HepG2 (cell line): Measurements from ENCODE around the gene DHRS13. TPM values are rescaled to one million over a fixed set of nuclear protein-coding genes. Genes with fewer than 3 reads are reported as not detected.

Experiments used
- AHR ChIP-seq: IDR thresholded peaks from 2 replicates; pipeline ENCODE4 v1.6.1; 2018; ENCODE audit warnings: missing genetic modification reagents, missing compliant biosample characterization
- ARID2 ChIP-seq: sonication (generic); formaldehyde crosslinking; IDR thresholded peaks from 2 replicates; pipeline ENCODE4 v1.8.1; 2022; ENCODE audit warnings: mild to moderate bottlenecking, missing genetic modification reagents, borderline replicate concordance
- CHD2 ChIP-seq: IDR thresholded peaks from 2 replicates; pipeline ENCODE4 v1.6.1; 2011; ENCODE audit warnings: low read depth, low read length, improper control_type of control experiment
- DPF2 ChIP-seq: sonication (generic); formaldehyde crosslinking; IDR thresholded peaks from 2 replicates; pipeline ENCODE4 v1.4.0; 2020; ENCODE audit warnings: mild to moderate bottlenecking, low read depth, missing genetic modification reagents, borderline replicate concordance
- ESRRA ChIP-seq: sonication (generic); formaldehyde crosslinking; IDR thresholded peaks from 2 replicates; pipeline ENCODE4 v1.5.1; 2020; ENCODE audit warnings: mild to moderate bottlenecking, low read depth, missing genetic modification reagents
- HOXA3 ChIP-seq: sonication (generic); formaldehyde crosslinking; IDR thresholded peaks from 2 replicates; pipeline ENCODE4 v1.5.0; 2020; ENCODE audit warnings: missing genetic modification reagents
- JUND ChIP-seq: sonication (generic); formaldehyde crosslinking; IDR thresholded peaks from 2 replicates; pipeline ENCODE4 v1.8.0; 2022; ENCODE audit warnings: mild to moderate bottlenecking, missing genetic modification reagents
- POLR2G ChIP-seq: fragments of 200-400 bp; formaldehyde crosslinking; IDR thresholded peaks from 2 replicates; pipeline ENCODE4 v1.6.1; 2018; ENCODE audit warnings: mild to moderate bottlenecking, low read depth, low read length, moderate library complexity
- PRPF4 ChIP-seq: fragments of 200-400 bp; formaldehyde crosslinking; IDR thresholded peaks from 2 replicates; pipeline ENCODE4 v1.6.1; 2016; ENCODE audit warnings: low read length, low read depth; ENCODE audit not compliant: poor library complexity, severe bottlenecking
- RORA ChIP-seq: sonication (generic); formaldehyde crosslinking; IDR thresholded peaks from 2 replicates; pipeline ENCODE4 v1.5.0; 2020; ENCODE audit warnings: mild to moderate bottlenecking, missing genetic modification reagents, moderate library complexity
- SMAD1 ChIP-seq: sonication (generic); formaldehyde crosslinking; IDR thresholded peaks from 2 replicates; pipeline ENCODE4 v1.4.0; 2020; ENCODE audit warnings: missing genetic modification reagents, low read depth, mild to moderate bottlenecking, borderline replicate concordance
- STAT5B ChIP-seq: sonication (generic); formaldehyde crosslinking; IDR thresholded peaks from 2 replicates; pipeline ENCODE4 v1.4.0; 2020; ENCODE audit warnings: missing genetic modification reagents
- ZNF160 ChIP-seq: sonication (generic); formaldehyde crosslinking; IDR thresholded peaks from 2 replicates; pipeline ENCODE4 v1.8.0; 2022; ENCODE audit warnings: mild to moderate bottlenecking, inconsistent platforms, missing genetic modification reagents
- ZNF674 ChIP-seq: sonication (generic); formaldehyde crosslinking; IDR thresholded peaks from 2 replicates; pipeline ENCODE4 v1.5.0; 2020; ENCODE audit warnings: low read depth, mild to moderate bottlenecking, missing genetic modification reagents
- ZNF709 ChIP-seq: sonication (generic); formaldehyde crosslinking; IDR thresholded peaks from 2 replicates; pipeline ENCODE4 v1.5.0; 2020; ENCODE audit warnings: mild to moderate bottlenecking, missing genetic modification reagents
- polyA plus RNA-seq, 8 experiments: library from polyadenylated mRNA; depleted of rRNA in 3 of 8; stranded (reverse) in 7 of 8; unstranded in 1 of 8; fragments of >200 nt; fragmentation: Illumina TruSeq in 4 of 8; extraction: Trizol in 4 of 8; gene quantifications; 2 replicates each; pipeline versions ENCODE4 v1.2.1 to v1.2.3, GENCODE V29; 2011 to 2016; ENCODE audit warnings: low read depth in 4 of 8, missing spikeins in 1 of 8, mixed read lengths in 1 of 8; ENCODE audit not compliant: insufficient read depth in 1 of 8
- total RNA-seq, 5 experiments: library from RNA; depleted of rRNA; stranded (reverse); fragments of >200 nt; fragmentation: Illumina TruSeq; extraction: Trizol; gene quantifications; 2 replicates each; pipeline ENCODE4 v1.2.3, GENCODE V29; 2016; ENCODE audit warnings: low read depth in 1 of 5
- TF ChIP-seq, protein P1 (sequence below): sonication (generic); formaldehyde crosslinking; IDR thresholded peaks from 2 replicates; pipeline ENCODE4 v1.5.0; 2020; ENCODE audit warnings: missing genetic modification reagents, mild to moderate bottlenecking, borderline replicate concordance
- TF ChIP-seq, protein P2 (sequence below): sonication (generic); formaldehyde crosslinking; IDR thresholded peaks from 2 replicates; pipeline ENCODE4 v1.9.0; 2021; ENCODE audit warnings: missing genetic modification reagents, borderline replicate concordance
- TF ChIP-seq, protein P3 (sequence below): sonication (generic); formaldehyde crosslinking; IDR thresholded peaks from 2 replicates; pipeline ENCODE4 v1.4.0; 2020; ENCODE audit warnings: mild to moderate bottlenecking, low read depth, missing genetic modification reagents
- TF ChIP-seq, protein P4 (sequence below): sonication (generic); formaldehyde crosslinking; IDR thresholded peaks from 2 replicates; pipeline ENCODE4 v1.5.1; 2020; ENCODE audit warnings: mild to moderate bottlenecking, moderate library complexity, missing genetic modification reagents

The DHRS13 gene
- total and polyA plus RNA-seq, 2 of the 13 experiments (the other 11 are each of a cell fraction or from before 2014, with no cell fraction given) = 11.8 to 12.6 TPM

DNA sequence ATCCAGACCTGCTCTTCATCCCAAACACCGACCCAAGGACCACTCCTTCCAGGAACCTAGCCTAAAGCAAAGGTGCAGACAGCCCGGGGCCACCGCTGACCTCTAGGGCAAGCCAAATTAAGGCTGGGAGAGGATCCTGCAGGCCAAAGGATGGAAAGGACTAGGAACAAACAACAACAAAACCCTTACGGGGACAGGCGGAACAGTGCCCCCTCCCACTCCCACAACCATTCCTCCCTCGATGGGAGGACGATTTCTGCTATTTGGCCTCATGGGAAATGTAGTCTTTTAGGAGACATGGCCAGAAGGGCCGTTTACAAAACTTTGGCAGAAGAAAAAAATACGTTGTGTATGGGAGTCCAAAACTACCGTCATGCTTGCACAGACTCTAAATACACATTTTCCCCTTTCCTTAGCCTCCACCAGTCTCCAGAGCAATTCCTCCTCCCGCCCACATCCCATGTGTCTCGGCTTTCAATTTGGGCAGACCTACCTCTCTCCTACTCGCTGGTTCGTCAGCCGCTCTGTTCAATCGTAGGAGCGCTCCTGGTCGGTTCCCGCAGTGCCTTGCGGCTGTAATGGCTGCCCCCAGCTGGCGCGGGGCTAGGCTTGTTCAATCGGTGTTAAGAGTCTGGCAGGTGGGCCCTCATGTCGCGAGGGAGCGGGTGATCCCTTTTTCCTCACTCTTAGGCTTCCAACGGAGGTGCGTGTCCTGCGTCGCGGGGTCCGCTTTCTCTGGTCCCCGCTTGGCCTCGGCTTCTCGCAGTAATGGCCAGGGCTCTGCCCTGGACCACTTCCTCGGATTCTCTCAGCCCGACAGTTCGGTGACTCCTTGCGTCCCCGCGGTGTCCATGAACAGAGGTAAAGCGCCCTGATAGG lies 48.2 kb downstream of the DHRS13 start, which contains the start of gene ERAL1 (continued):
- TF ChIP-seq ZNF674 (CRISPR knock-in tag) (no peak), STAT5B (CRISPR knock-in tag) (no peak; the same call in 1 of the 2 replicates), ARID2 (CRISPR knock-in tag) (no peak), ZNF709 (CRISPR knock-in tag) (no peak), ESRRA (CRISPR knock-in tag) (no peak), RORA (CRISPR knock-in tag) (no peak), AHR (CRISPR knock-in tag) (no peak; the same call in 1 of the 2 replicates), POLR2G (peak; percentile 98), DPF2 (CRISPR knock-in tag) (no peak), JUND (CRISPR knock-in tag) (no peak), PRPF4 (no peak), ZNF160 (CRISPR knock-in tag) (peak; percentile 83; the same call in 1 of the 2 replicates), SMAD1 (CRISPR knock-in tag) (no peak; the same call in 1 of the 2 replicates), HOXA3 (CRISPR knock-in tag) (peak; percentile 86), CHD2 (no peak)
- TF ChIP-seq, protein P1, sequence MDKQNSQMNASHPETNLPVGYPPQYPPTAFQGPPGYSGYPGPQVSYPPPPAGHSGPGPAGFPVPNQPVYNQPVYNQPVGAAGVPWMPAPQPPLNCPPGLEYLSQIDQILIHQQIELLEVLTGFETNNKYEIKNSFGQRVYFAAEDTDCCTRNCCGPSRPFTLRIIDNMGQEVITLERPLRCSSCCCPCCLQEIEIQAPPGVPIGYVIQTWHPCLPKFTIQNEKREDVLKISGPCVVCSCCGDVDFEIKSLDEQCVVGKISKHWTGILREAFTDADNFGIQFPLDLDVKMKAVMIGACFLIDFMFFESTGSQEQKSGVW (CRISPR knock-in tag) = no peak
- TF ChIP-seq, protein P2, sequence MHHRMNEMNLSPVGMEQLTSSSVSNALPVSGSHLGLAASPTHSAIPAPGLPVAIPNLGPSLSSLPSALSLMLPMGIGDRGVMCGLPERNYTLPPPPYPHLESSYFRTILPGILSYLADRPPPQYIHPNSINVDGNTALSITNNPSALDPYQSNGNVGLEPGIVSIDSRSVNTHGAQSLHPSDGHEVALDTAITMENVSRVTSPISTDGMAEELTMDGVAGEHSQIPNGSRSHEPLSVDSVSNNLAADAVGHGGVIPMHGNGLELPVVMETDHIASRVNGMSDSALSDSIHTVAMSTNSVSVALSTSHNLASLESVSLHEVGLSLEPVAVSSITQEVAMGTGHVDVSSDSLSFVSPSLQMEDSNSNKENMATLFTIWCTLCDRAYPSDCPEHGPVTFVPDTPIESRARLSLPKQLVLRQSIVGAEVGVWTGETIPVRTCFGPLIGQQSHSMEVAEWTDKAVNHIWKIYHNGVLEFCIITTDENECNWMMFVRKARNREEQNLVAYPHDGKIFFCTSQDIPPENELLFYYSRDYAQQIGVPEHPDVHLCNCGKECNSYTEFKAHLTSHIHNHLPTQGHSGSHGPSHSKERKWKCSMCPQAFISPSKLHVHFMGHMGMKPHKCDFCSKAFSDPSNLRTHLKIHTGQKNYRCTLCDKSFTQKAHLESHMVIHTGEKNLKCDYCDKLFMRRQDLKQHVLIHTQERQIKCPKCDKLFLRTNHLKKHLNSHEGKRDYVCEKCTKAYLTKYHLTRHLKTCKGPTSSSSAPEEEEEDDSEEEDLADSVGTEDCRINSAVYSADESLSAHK = no peak
- TF ChIP-seq, protein P3, sequence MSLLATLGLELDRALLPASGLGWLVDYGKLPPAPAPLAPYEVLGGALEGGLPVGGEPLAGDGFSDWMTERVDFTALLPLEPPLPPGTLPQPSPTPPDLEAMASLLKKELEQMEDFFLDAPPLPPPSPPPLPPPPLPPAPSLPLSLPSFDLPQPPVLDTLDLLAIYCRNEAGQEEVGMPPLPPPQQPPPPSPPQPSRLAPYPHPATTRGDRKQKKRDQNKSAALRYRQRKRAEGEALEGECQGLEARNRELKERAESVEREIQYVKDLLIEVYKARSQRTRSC (CRISPR knock-in tag) = no peak
- TF ChIP-seq, protein P4, sequence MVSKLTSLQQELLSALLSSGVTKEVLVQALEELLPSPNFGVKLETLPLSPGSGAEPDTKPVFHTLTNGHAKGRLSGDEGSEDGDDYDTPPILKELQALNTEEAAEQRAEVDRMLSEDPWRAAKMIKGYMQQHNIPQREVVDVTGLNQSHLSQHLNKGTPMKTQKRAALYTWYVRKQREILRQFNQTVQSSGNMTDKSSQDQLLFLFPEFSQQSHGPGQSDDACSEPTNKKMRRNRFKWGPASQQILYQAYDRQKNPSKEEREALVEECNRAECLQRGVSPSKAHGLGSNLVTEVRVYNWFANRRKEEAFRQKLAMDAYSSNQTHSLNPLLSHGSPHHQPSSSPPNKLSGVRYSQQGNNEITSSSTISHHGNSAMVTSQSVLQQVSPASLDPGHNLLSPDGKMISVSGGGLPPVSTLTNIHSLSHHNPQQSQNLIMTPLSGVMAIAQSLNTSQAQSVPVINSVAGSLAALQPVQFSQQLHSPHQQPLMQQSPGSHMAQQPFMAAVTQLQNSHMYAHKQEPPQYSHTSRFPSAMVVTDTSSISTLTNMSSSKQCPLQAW = 0 out of 2 replicates have a peak, but pooled peaks have one; percentile 14
